IMR-90 (cell line): Measurements from ENCODE around the gene ZNF560. TPM values are rescaled to one million over a fixed set of nuclear protein-coding genes. Genes with fewer than 3 reads are reported as not detected.
A peak's percentile ranks its signal among the peaks of the same experiment; 100 is the strongest.

Experiments
- ATAC-seq: fragments of 200-7000 bp; cut with Tn5 transposase; 2 replicates; pipeline ENCODE4 v1.9.1; 2020; ENCODE audit warnings: low read depth, mild to moderate bottlenecking, moderate library complexity
- Bru-seq: library from RNA; stranded (reverse); fragments of 400-500 nt; gene quantifications from one replicate; lab custom pipeline; 2021; lab: Mats Ljungman, UMichigan
- BruChase-seq, 2 experiments: library from RNA; stranded (reverse); fragments of 400-500 nt; gene quantifications; one replicate each; lab custom pipeline; 2021; lab: Mats Ljungman, UMichigan
- BruUV-seq: library from RNA; stranded (reverse); fragments of 400-500 nt; replicated peaks from 2 replicates; lab custom pipeline; 2021; lab: Mats Ljungman, UMichigan
- CTCF ChIA-PET: fragments of 300-600 bp; formaldehyde crosslinking; extraction: SDS; loops from one replicate; lab custom pipeline; 2021; ENCODE audit warnings: antibody characterized with exemption; lab: Yijun Ruan, JAX
- POLR2A ChIA-PET: fragments of 300-600 bp; sonication (Branson Sonifier 250); formaldehyde crosslinking; loops from one replicate; lab custom pipeline; 2022; ENCODE audit warnings: antibody characterized with exemption; ENCODE audit not compliant: unreplicated experiment; lab: Charles Lee
- DNase-seq: peaks from one replicate; pipeline ENCODE4 v3.0.0; 2013
- H2AFZ ChIP-seq: replicated peaks from 2 replicates; pipeline ENCODE3; 2013; ENCODE audit warnings: low read length, mild to moderate bottlenecking; ENCODE audit not compliant: poor library complexity
- H2AK5ac ChIP-seq: 2 replicates; pipeline ENCODE4 v1.6.1; 2013; ENCODE audit warnings: low read depth, low read length, inconsistent platforms
- H2AK9ac ChIP-seq: replicated peaks from 2 replicates; pipeline ENCODE3; 2013; ENCODE audit warnings: mild to moderate bottlenecking, low read depth, low read length, moderate library complexity; ENCODE audit not compliant: poor library complexity
- H2BK120ac ChIP-seq: 2 replicates; pipeline ENCODE4 v1.6.1; 2013; ENCODE audit warnings: low read depth, low read length, inconsistent platforms
- H2BK15ac ChIP-seq: 3 replicates; pipeline ENCODE4 v1.6.1; 2013; ENCODE audit warnings: low read depth, low read length, inconsistent platforms
- H2BK20ac ChIP-seq: 2 replicates; pipeline ENCODE4 v1.6.1; 2013; ENCODE audit warnings: low read depth, mild to moderate bottlenecking, inconsistent platforms, low read length, moderate library complexity
- H2BK5ac ChIP-seq: 2 replicates; pipeline ENCODE4 v1.6.1; 2013; ENCODE audit warnings: mild to moderate bottlenecking, low read depth, low read length, inconsistent platforms; ENCODE audit not compliant: poor library complexity, severe bottlenecking
- H3K14ac ChIP-seq: replicated peaks from 2 replicates; pipeline ENCODE4 v1.6.1; 2013; ENCODE audit warnings: low read depth, low read length, inconsistent platforms
- H3K18ac ChIP-seq: 2 replicates; pipeline ENCODE4 v1.6.1; 2013; ENCODE audit warnings: low read depth, low read length, control low read depth
- H3K23ac ChIP-seq: 2 replicates; pipeline ENCODE4 v1.6.1; 2013; ENCODE audit warnings: low read depth, low read length, inconsistent platforms
- H3K27ac ChIP-seq: 2 replicates; pipeline ENCODE4 v1.5.1; 2013; ENCODE audit warnings: mild to moderate bottlenecking, control low read depth, low read length; ENCODE audit not compliant: insufficient read depth
- H3K27me3 ChIP-seq: 2 replicates; pipeline ENCODE4 v1.6.1; 2013; ENCODE audit warnings: low read length; ENCODE audit not compliant: control insufficient read depth, insufficient read depth
- H3K36me3 ChIP-seq: 2 replicates; pipeline ENCODE4 v1.6.1; 2013; ENCODE audit warnings: low read length, mixed read lengths; ENCODE audit not compliant: control insufficient read depth, insufficient read depth
- H3K4ac ChIP-seq: 2 replicates; pipeline ENCODE4 v1.6.1; 2013; ENCODE audit warnings: low read depth, low read length, inconsistent platforms
- H3K4me1 ChIP-seq: 2 replicates; pipeline ENCODE4 v1.6.1; 2013; ENCODE audit warnings: low read length, mixed read lengths; ENCODE audit not compliant: control insufficient read depth, insufficient read depth
- H3K4me2 ChIP-seq: 2 replicates; pipeline ENCODE4 v1.6.1; 2013; ENCODE audit warnings: low read depth, mild to moderate bottlenecking, control low read depth, low read length, moderate library complexity
- H3K4me3 ChIP-seq: 2 replicates; pipeline ENCODE4 v1.5.1; 2013; ENCODE audit warnings: low read depth, mild to moderate bottlenecking, control low read depth, low read length, moderate library complexity; ENCODE audit not compliant: insufficient read depth
- H3K56ac ChIP-seq: 2 replicates; pipeline ENCODE4 v1.6.1; 2013; ENCODE audit warnings: low read length, inconsistent platforms; ENCODE audit not compliant: insufficient read depth; ENCODE audit errors: extremely low read depth
- H3K79me1 ChIP-seq, 2 experiments: 2 replicates each; pipeline ENCODE4 v1.6.1; 2013; ENCODE audit warnings: low read length in 2 of 2, inconsistent platforms in 1 of 2, low read depth in 1 of 2
- H3K9ac ChIP-seq: 2 replicates; pipeline ENCODE4 v1.6.1; 2013; ENCODE audit warnings: low read depth, low read length, control low read depth
- H3K9me1 ChIP-seq: 2 replicates; pipeline ENCODE4 v1.6.1; 2013; ENCODE audit warnings: low read length, inconsistent platforms; ENCODE audit not compliant: insufficient read depth
- H3K9me3 ChIP-seq: 2 replicates; pipeline ENCODE4 v1.6.1; 2013; ENCODE audit warnings: low read length; ENCODE audit not compliant: control insufficient read depth, insufficient read depth
- H4K20me1 ChIP-seq: 2 replicates; pipeline ENCODE4 v1.6.1; 2013; ENCODE audit warnings: low read length, inconsistent platforms; ENCODE audit not compliant: insufficient read depth
- H4K5ac ChIP-seq: 2 replicates; pipeline ENCODE4 v1.6.1; 2013; ENCODE audit warnings: mild to moderate bottlenecking, low read depth, low read length, control low read depth
- H4K8ac ChIP-seq, 2 experiments: 2 replicates each; pipeline ENCODE4 v1.6.1; 2013; ENCODE audit warnings: low read depth in 2 of 2, low read length in 2 of 2, control low read depth in 1 of 2, inconsistent platforms in 1 of 2
- H4K91ac ChIP-seq: 2 replicates; pipeline ENCODE4 v1.6.1; 2013; ENCODE audit warnings: low read depth, low read length, inconsistent platforms; ENCODE audit not compliant: insufficient read depth
- BHLHE40 ChIP-seq: fragments of 150-350 bp; IDR thresholded peaks from 2 replicates; pipeline ENCODE4 v1.6.1; 2016; ENCODE audit warnings: mild to moderate bottlenecking, low read depth, low read length
- CHD1 ChIP-seq: IDR thresholded peaks from 2 replicates; pipeline ENCODE4 v1.6.1; 2012; ENCODE audit warnings: low read depth, low read length, improper control_type of control experiment
- CTCF ChIP-seq: conservative IDR thresholded peaks from 2 replicates; pipeline ENCODE4 v1.5.1; 2012; ENCODE audit warnings: mild to moderate bottlenecking, low read depth, low read length, improper control_type of control experiment
- ELK1 ChIP-seq: fragments of 150-350 bp; IDR thresholded peaks from 2 replicates; pipeline ENCODE4 v1.6.1; 2016; ENCODE audit warnings: low read depth, mild to moderate bottlenecking, low read length, moderate library complexity, borderline replicate concordance
- FOS ChIP-seq: fragments of 150-350 bp; IDR thresholded peaks from 2 replicates; pipeline ENCODE4 v1.6.1; 2016; ENCODE audit warnings: low read depth, low read length
- MAFK ChIP-seq: IDR thresholded peaks from 2 replicates; pipeline ENCODE4 v1.6.1; 2012; ENCODE audit warnings: low read depth, low read length, improper control_type of control experiment
- MAZ ChIP-seq: IDR thresholded peaks from 2 replicates; pipeline ENCODE4 v1.6.1; 2012; ENCODE audit warnings: low read depth, mild to moderate bottlenecking, low read length, improper control_type of control experiment, moderate library complexity, borderline replicate concordance
- POLR2A ChIP-seq: IDR thresholded peaks from 2 replicates; pipeline ENCODE4 v1.6.1; 2012; ENCODE audit warnings: mild to moderate bottlenecking, low read depth, low read length
- RAD21 ChIP-seq: IDR thresholded peaks from 2 replicates; pipeline ENCODE4 v1.6.1; 2012; ENCODE audit warnings: low read length, improper control_type of control experiment
- RFX5 ChIP-seq: IDR thresholded peaks from 2 replicates; pipeline ENCODE4 v1.8.0; 2012; ENCODE audit warnings: low read depth, mild to moderate bottlenecking, low read length, moderate library complexity
- SMC3 ChIP-seq: fragments of 150-350 bp; IDR thresholded peaks from 2 replicates; pipeline ENCODE4 v1.6.1; 2016; ENCODE audit warnings: low read depth, mild to moderate bottlenecking, antibody characterized with exemption, low read length, moderate library complexity
- WGBS, 2 experiments: methylation state at CpG; one replicate each; pipeline versions ENCODE4 v1.1.5 to v1.1.7; 2013; ENCODE audit warnings: missing lambda C conversion rate in 2 of 2; ENCODE audit not compliant: insufficient read length in 1 of 2; ENCODE audit errors: extremely low coverage in 2 of 2; 5-methylcytosine and 5-hydroxymethylcytosine counted together
- dilution Hi-C: fragments of 300-500 bp; cut with HindIII; formaldehyde crosslinking; loops from one replicate; pipeline ENCODE4 v1.14.3; 2018; ENCODE audit warnings: low sequenced_read_pairs; ENCODE audit not compliant: unreplicated experiment
- in situ Hi-C: fragments of 300-500 bp; cut with MboI; formaldehyde crosslinking; loops from 3 replicates; pipeline ENCODE4 v1.14.3; 2019; ENCODE audit warnings: low sequenced_read_pairs, inconsistent platforms, mixed read lengths
- intact Hi-C: fragments of 100-400 bp; cut with micrococcal nuclease; formaldehyde crosslinking; loops from 2 replicates; pipeline ENCODE4 v1.10.0; 2022
- long read RNA-seq: library from polyadenylated mRNA; unstranded; transcript quantifications from one replicate; pipeline ENCODE4 v2.0.0, GENCODE V29; 2021; ENCODE audit not compliant: unreplicated experiment
- polyA plus RNA-seq, 3 experiments: library from polyadenylated mRNA; depleted of rRNA; stranded (reverse); fragments of >200 nt; gene quantifications; 2 replicates each; pipeline ENCODE4 v1.2.3, GENCODE V29; 2012; ENCODE audit warnings: low replicate concordance in 1 of 3
- total RNA-seq: library from RNA; depleted of rRNA; stranded (reverse); fragments of >200 nt; gene quantifications from 2 replicates; pipeline ENCODE4 v1.2.3, GENCODE V29; 2012; rRNA removed
- TF ChIP-seq, protein P1 (sequence below): fragments of 150-350 bp; IDR thresholded peaks from 2 replicates; pipeline ENCODE4 v1.6.1; 2017; ENCODE audit warnings: mild to moderate bottlenecking, antibody characterized with exemption, low read length, low read depth

ZNF560 gene
- total RNA-seq (0.90 and 1.1 TPM in 2 replicates), polyA plus RNA-seq (2012; rRNA removed) (0.33 and 0.36 TPM in 2 replicates), Bru-seq, nascent RNA (percentile 49 among the genes with signal in this experiment), BruChase-seq, experiment 1, labeled RNA remaining after a 6-hour chase (percentile 38 among the genes with signal in this experiment), BruChase-seq, experiment 2, labeled RNA remaining after a 2-hour chase (percentile 36 among the genes with signal in this experiment)
- 0.09 and 0.11 TPM in 2 replicates for polyA plus RNA-seq (2012; cell fraction: cytosol; rRNA removed)
- polyA plus RNA-seq (2012; cell fraction: nucleus; rRNA removed; ENCODE audit: low replicate concordance), result 0.12 and 0.99 TPM in 2 replicates
- long read RNA-seq, result 0 reads

DNA sequence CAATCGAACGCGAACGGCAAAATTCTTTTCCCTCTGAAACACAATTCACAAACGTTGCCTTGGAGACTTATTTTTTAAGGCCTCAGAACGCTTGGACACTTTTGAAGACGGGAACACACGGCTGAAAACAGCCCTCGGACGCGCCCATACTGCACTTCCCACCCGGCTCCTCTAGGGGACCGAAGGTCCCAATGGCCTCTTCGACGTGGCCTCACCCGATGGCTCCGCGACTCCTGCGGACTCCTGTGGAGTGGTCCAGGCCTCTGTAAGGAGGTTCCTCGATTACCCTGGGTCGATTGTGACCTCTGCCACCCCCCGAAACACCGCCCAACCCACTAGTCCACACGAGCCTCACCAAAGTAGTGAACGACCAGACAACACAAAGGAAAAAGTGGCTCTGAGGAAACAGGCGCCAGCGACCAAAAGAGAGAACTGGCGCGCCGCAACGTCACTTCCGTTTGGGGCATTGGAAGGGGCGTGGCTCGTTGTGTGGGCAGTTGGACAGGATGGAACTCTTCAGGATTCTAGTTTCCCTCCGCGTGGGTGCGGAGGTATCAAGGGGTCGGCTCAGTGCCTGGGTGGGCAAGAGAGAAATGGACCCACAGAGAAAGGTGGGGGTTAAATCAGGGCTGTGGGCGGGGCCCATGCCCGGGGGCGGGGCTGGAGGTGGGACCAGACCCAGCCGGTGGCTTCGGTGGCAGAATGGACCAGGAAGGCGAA is at the start of gene ZNF560:
Gene ZNF560 (minus strand): TSS at position 434 of the 720 bp plus-strand sequence. CDS start 23,303 bp downstream, outside the sequence.
- dilution Hi-C loops, result no loop called here
- no peaks in the 10 kb centered on the region for H3K27me3 ChIP-seq
- peak within 1 kb of the TSS; percentile 61; the same call in 1 of the 2 replicates for H3K4ac ChIP-seq
- peak within 1 kb of the TSS in 1 of 2 experiments; percentile 87; a peak in 2 of 4 replicates for H4K8ac ChIP-seq
- no peaks in the 10 kb centered on the region for H4K20me1 ChIP-seq
- no peaks in the 10 kb centered on the region for H3K4me1 ChIP-seq
- H4K91ac ChIP-seq, result no peak within 1 kb of the TSS
- H2AFZ ChIP-seq, result peak within 1 kb of the TSS; percentile 91
- 3% methylated on average over 19 of the region's 44 CpGs; no CpG with 5 or more reads in 1 of the 2 experiments for WGBS, 2 experiments
- peak within 1 kb of the TSS; percentile 54; the same call in 1 of the 2 replicates for H3K4me2 ChIP-seq
- no peaks in the 10 kb centered on the region for H3K36me3 ChIP-seq
- ATAC-seq, result peak; percentile 86
- H3K18ac ChIP-seq, result no peak within 1 kb of the TSS
- H2BK15ac ChIP-seq, result no peak within 1 kb of the TSS
- H2BK120ac ChIP-seq, result no peak within 1 kb of the TSS
- H3K23ac ChIP-seq, result 0 out of 2 replicates have a peak within 1 kb of the TSS, but pooled peaks have one; percentile 42
- no peak for TF ChIP-seq CTCF
- no peak for TF ChIP-seq RAD21
- TF ChIP-seq BHLHE40, result no peak
- TF ChIP-seq FOS, result no peak
- TF ChIP-seq POLR2A, result no peak
- TF ChIP-seq CHD1, result no peak
- TF ChIP-seq SMC3, result no peak
- TF ChIP-seq RFX5, result no peak
- no peak for TF ChIP-seq ELK1
- TF ChIP-seq MAZ, result no peak
- TF ChIP-seq, protein P1, sequence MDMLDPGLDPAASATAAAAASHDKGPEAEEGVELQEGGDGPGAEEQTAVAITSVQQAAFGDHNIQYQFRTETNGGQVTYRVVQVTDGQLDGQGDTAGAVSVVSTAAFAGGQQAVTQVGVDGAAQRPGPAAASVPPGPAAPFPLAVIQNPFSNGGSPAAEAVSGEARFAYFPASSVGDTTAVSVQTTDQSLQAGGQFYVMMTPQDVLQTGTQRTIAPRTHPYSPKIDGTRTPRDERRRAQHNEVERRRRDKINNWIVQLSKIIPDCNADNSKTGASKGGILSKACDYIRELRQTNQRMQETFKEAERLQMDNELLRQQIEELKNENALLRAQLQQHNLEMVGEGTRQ, result no peak
- no peak for TF ChIP-seq MAFK
- intact Hi-C loops, result no loop called here
- H2BK20ac ChIP-seq, result no peak within 1 kb of the TSS
- H2BK5ac ChIP-seq, result no peak within 1 kb of the TSS
- peak; percentile 12 for DNase-seq
- H3K9ac ChIP-seq, result no peak within 1 kb of the TSS
- no peaks in the 10 kb centered on the region for H3K79me1 ChIP-seq
- no peak within 1 kb of the TSS for H3K27ac ChIP-seq
- in situ Hi-C loops, result no loop called here
- no peak within 1 kb of the TSS for H3K56ac ChIP-seq
- H4K5ac ChIP-seq, result no peak within 1 kb of the TSS
- H2AK9ac ChIP-seq, result no peak within 1 kb of the TSS
- CTCF ChIA-PET, result no interaction called here
- H3K9me1 ChIP-seq, result no peaks in the 10 kb centered on the region
- H3K4me3 ChIP-seq, result peak within 1 kb of the TSS; percentile 66
- peak within 1 kb of the TSS; percentile 66; the same call in 1 of the 2 replicates for H3K14ac ChIP-seq
- peaks cover 8% of the 10 kb centered on the region for H3K9me3 ChIP-seq
- BruUV-seq, result no TSS peak
- POLR2A ChIA-PET, result no interaction called here
- no peak within 1 kb of the TSS for H2AK5ac ChIP-seq
